Colonic mucosa (tissue), 4 donors: ENCODE measurements around the gene GATA2. TPM values are rescaled to one million over a fixed set of nuclear protein-coding genes. Genes with fewer than 3 reads are reported as not detected.

ENCODE experiments used
- DNase-seq: peaks from one replicate; pipeline ENCODE4 v3.0.0-alpha.2; 2020
- H3K27ac ChIP-seq: fragments of 200-600 bp; one replicate; pipeline ENCODE4 v1.8.0; 2021
- H3K27me3 ChIP-seq: fragments of 200-600 bp; one replicate; pipeline ENCODE4 v1.8.0; 2021
- H3K36me3 ChIP-seq: fragments of 200-600 bp; one replicate; pipeline ENCODE4 v1.8.0; 2021
- H3K4me1 ChIP-seq: fragments of 200-600 bp; one replicate; pipeline ENCODE4 v1.8.0; 2021; ENCODE audit warnings: mild to moderate bottlenecking
- H3K4me3 ChIP-seq: fragments of 200-600 bp; one replicate; pipeline ENCODE4 v1.8.0; 2021
- H3K9ac ChIP-seq, 2 donors: one replicate each; pipeline ENCODE4 v1.7.0; 2013; ENCODE audit warnings: control low read depth in 2 of 2, low read depth in 2 of 2, low read length in 2 of 2
- H3K9me3 ChIP-seq: fragments of 200-600 bp; one replicate; pipeline ENCODE4 v1.8.0; 2021
- CTCF ChIP-seq: fragments of 200-600 bp; IDR thresholded peaks from one replicate; pipeline ENCODE4 v1.8.0; 2022; ENCODE audit warnings: antibody characterized with exemption, mild to moderate bottlenecking
- intact Hi-C: fragments of 100-400 bp; cut with DNase I; formaldehyde crosslinking; loops from one replicate; pipeline ENCODE4 v1.14.1; 2022
- total RNA-seq, 2 donors: library from RNA; stranded (reverse); fragmentation: NEBNext Ultra II Directional in 1 of 2; extraction: Animal tissue kit (Norgen Biotek cat#: 25700) in 1 of 2; gene quantifications; one replicate each; pipeline ENCODE4 v1.2.1, GENCODE V29; 2021
- donor health status: healthy.
- donor health status: DM: no; HTN: no; CAD: no.
- donor health status: DM: no; HTN: no; CAD: no.

The GATA2 gene
- 1 to 10 TPM; 5.8 to 8.1 TPM for total RNA-seq

- Histone ChIP-seq H3K9me3 (no peaks in the 10 kb centered on the region), H3K27me3 (peaks cover 93% of the 10 kb centered on the region), H3K27ac (no peak within 1 kb of the TSS), H3K4me1 (peaks cover 41% of the 10 kb centered on the region), H3K9ac (no peak within 1 kb of the TSS), H3K4me3 (no peak within 1 kb of the TSS), H3K36me3 (no peaks in the 10 kb centered on the region)
- intact Hi-C loops = loop anchor here (10.0 kb wide), 1 partner anchor 328 kb away; no protein-coding TSS in a partner anchor
- DNase-seq = no peak
- TF ChIP-seq CTCF = no peak
These were observed at the start of gene GATA2 for GRCh38 chr3:128492671-128493569. GATA2 (minus strand) TSS chr3:128493201; CDS start chr3:128487031, 6,170 bp downstream.

GRCh38 chr3:128541246-128541645, 48.2 kb upstream of the GATA2 start:
- no peak overlapping the region for H3K27ac ChIP-seq
- TF ChIP-seq CTCF = no peak
- no peaks in the 10 kb centered on the region for H3K36me3 ChIP-seq
- no peaks in the 10 kb centered on the region for H3K27me3 ChIP-seq
- no peaks in the 10 kb centered on the region for H3K9me3 ChIP-seq
- DNase-seq = no peak
- no peaks in the 10 kb centered on the region for H3K4me1 ChIP-seq
- H3K4me3 ChIP-seq = no peak overlapping the region
- no peak overlapping the region for H3K9ac ChIP-seq
- intact Hi-C loops = no loop called here

DNA sequence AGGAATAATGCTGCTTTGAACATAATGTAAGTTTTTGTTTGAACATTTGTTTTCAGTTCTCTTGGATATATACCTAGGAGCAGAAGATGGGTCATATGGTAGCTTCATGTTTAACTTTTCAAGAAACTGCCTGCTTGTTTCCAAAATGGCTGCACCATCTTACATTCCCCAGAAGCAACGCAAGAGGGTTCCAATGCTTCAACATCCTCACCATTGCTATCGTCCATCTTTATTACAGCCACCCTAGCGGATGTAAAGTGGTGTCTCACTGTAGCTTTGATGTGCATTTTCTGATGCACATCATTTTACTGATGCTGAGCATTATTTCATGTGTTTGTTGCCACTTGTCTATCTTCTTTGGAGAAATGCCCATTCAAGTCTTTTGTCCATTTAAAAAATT, 46.4 kb upstream of the GATA2 start:
- Histone ChIP-seq H3K27me3 (no peaks in the 10 kb centered on the region), H3K4me1 (no peaks in the 10 kb centered on the region), H3K4me3 (no peak overlapping the region), H3K36me3 (no peaks in the 10 kb centered on the region), H3K9ac (no peak overlapping the region), H3K27ac (no peak overlapping the region), H3K9me3 (no peaks in the 10 kb centered on the region)
- intact Hi-C loops = no loop called here
- no peak for DNase-seq
- TF ChIP-seq CTCF = no peak

- no peak for TF ChIP-seq CTCF
These were observed 44.2 kb upstream of the GATA2 start for GRCh38 chr3:128537091-128537703.

DNA sequence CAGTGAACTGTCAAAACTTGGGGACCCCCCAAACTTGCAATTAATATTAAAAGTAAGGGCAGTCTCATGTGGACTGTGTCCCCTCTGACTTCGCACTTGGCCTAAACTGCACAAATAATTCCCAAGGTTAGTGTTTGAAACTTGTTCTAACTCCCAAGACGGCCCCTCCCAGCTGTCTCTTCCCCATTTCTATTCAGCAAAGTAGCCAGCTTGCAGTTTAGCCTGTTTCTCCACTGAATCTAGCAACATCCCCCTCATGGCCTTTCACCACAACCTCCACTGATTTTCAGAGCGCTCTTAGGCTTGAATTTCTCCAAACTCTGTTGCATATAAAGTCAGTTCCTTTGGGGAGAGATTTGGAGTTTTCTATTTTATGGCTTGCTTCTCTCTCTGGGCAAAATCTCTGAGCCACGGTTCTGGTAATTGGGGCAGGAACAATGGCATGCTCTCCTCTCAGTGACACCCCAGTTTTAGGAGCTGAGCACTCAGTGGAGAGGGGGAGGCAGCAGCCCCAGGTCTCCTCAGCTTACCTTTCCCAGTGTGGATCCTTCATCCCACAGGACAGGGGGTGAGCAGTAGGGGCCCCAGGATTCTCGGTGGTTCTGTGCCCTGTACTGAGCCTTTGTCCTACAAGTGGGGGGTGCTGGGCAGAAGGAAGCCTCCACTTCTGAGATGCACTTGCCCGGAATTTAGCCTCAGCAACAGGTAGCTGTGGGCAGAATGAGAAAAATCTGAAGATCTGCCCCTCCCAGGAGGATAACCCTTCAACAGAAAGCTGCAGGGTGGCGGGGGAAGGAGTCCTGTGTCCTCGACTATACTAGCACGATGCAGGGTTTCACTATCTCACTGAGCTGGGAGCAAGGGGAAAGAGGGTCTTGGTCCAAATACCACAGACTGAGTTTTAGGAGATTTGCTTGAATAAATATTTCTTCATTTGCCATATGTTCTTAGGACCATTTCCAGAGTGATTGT, 39.3 kb upstream of the GATA2 start:
- H3K4me1 ChIP-seq = no peaks in the 10 kb centered on the region
- no peak for TF ChIP-seq CTCF
- H3K9ac ChIP-seq = peak overlapping the region in 1 of 2 donors; percentile 12
- H3K4me3 ChIP-seq = no peak overlapping the region
- H3K9me3 ChIP-seq = no peaks in the 10 kb centered on the region
- H3K27ac ChIP-seq = no peak overlapping the region
- DNase-seq = no peak
- intact Hi-C loops = no loop called here
- H3K27me3 ChIP-seq = peaks cover 4% of the 10 kb centered on the region
- H3K36me3 ChIP-seq = no peaks in the 10 kb centered on the region

More at GRCh38 chr3:128537091-128537703, 44.2 kb upstream of the GATA2 start:
- Histone ChIP-seq H3K27me3 (no peaks in the 10 kb centered on the region), H3K4me3 (no peak overlapping the region), H3K27ac (no peak overlapping the region), H3K9me3 (no peaks in the 10 kb centered on the region), H3K4me1 (no peaks in the 10 kb centered on the region), H3K9ac (no peak overlapping the region), H3K36me3 (no peaks in the 10 kb centered on the region)
- DNase-seq = no peak
- intact Hi-C loops = no loop called here
